ENCODE results near the gene EDNRB. TPM values are rescaled to one million over a fixed set of nuclear protein-coding genes. Genes with fewer than 3 reads are reported as not detected.

The EDNRB gene
- polyA plus RNA-seq, 3 donors = 65.6 to 79.0 (median 69.9) TPM

- DNase-seq = no peak
Observed at GRCh38 chr13:77903435-77903834, 15.2 kb downstream of the EDNRB start.

GRCh38 chr13:77902319-77902963 is 16.2 kb downstream of the EDNRB start:
- no peak for DNase-seq

- no peak for DNase-seq
Observed at GRCh38 chr13:77898097-77898496, 20.5 kb downstream of the EDNRB start.

GRCh38 chr13:77896977-77897376 is 21.7 kb downstream of the EDNRB start:
- no peak for DNase-seq

- DNase-seq = no peak
Observed at GRCh38 chr13:77896536-77896935, 22.1 kb downstream of the EDNRB start.

- DNase-seq = no peak
Observed at GRCh38 chr13:77894743-77895142, 23.9 kb downstream of the EDNRB start.

- DNase-seq = no peak
Observed at GRCh38 chr13:77893066-77893465, 25.6 kb downstream of the EDNRB start.

- no peak for DNase-seq
Observed at GRCh38 chr13:77892491-77892890, 26.1 kb downstream of the EDNRB start.

GRCh38 chr13:77891486-77891885 is 27.1 kb downstream of the EDNRB start:
- DNase-seq = no peak

- DNase-seq = no peak
Observed at GRCh38 chr13:77891041-77891440, 27.6 kb downstream of the EDNRB start.

- no peak for DNase-seq
Observed at GRCh38 chr13:77883328-77883727, 35.3 kb downstream of the EDNRB start.

- no peak for DNase-seq
Observed at GRCh38 chr13:77878190-77878589, 40.4 kb downstream of the EDNRB start.

GRCh38 chr13:77876176-77876575 is 42.5 kb downstream of the EDNRB start:
- DNase-seq = no peak

GRCh38 chr13:77874406-77874805 is 44.2 kb downstream of the EDNRB start:
- DNase-seq = no peak

- DNase-seq = no peak
Observed at GRCh38 chr13:77872995-77873394, 45.6 kb downstream of the EDNRB start.

GRCh38 chr13:77871596-77871995 is 47.0 kb downstream of the EDNRB start:
- no peak for DNase-seq

- no peak for DNase-seq
Observed at GRCh38 chr13:77868717-77869116, 49.9 kb downstream of the EDNRB start.

GRCh38 chr13:77866971-77867370 is 51.7 kb downstream of the EDNRB start:
- DNase-seq = no peak

- no peak for DNase-seq
Observed at GRCh38 chr13:77865622-77866021, 53.0 kb downstream of the EDNRB start.

GRCh38 chr13:77863144-77863543 is 55.5 kb downstream of the EDNRB start:
- DNase-seq = peak; percentile 7

GRCh38 chr13:77861741-77862140 is 56.9 kb downstream of the EDNRB start:
- DNase-seq = no peak

- peak; percentile 69 for DNase-seq
Observed at GRCh38 chr13:77860507-77860981, 58.1 kb downstream of the EDNRB start.

GRCh38 chr13:77859450-77859849 is 59.2 kb downstream of the EDNRB start:
- no peak for DNase-seq

- no peak for DNase-seq
Observed at GRCh38 chr13:77857531-77858209, 61.0 kb downstream of the EDNRB start.
